PFSK-1 (cell line): ENCODE measurements around the gene DAB2IP.

Experiments
- FOXP2 ChIP-seq: optimal IDR thresholded peaks from 2 replicates; pipeline ENCODE3; 2011; ENCODE audit warnings: borderline replicate concordance, control low read depth, inconsistent platforms; ENCODE audit not compliant: insufficient read depth; ENCODE audit errors: extremely low read length, extremely low read depth
- POLR2AphosphoS5 ChIP-seq: IDR thresholded peaks from 2 replicates; pipeline ENCODE4 v1.6.1; 2012; ENCODE audit warnings: low read depth, mild to moderate bottlenecking, control low read depth, low read length, moderate library complexity
- SIN3A ChIP-seq: IDR thresholded peaks from 2 replicates; pipeline ENCODE4 v1.6.1; 2012; ENCODE audit warnings: mild to moderate bottlenecking, low read length, moderate library complexity, borderline replicate concordance; ENCODE audit not compliant: insufficient read depth
- TAF1 ChIP-seq: IDR thresholded peaks from 2 replicates; pipeline ENCODE4 v1.6.1; 2012; ENCODE audit warnings: low read length, control low read depth, borderline replicate concordance; ENCODE audit not compliant: insufficient read depth
- TF ChIP-seq, protein P1 (sequence below), 2 experiments: IDR thresholded peaks; 2 replicates each; pipeline versions ENCODE4 v1.6.1 to v1.8.0; 2011 to 2012; ENCODE audit warnings: low read depth in 2 of 2, low read length in 2 of 2, control low read depth in 1 of 2, inconsistent platforms in 1 of 2, mild to moderate bottlenecking in 1 of 2, moderate library complexity in 1 of 2; ENCODE audit not compliant: insufficient read depth in 1 of 2

The DAB2IP gene

DNA sequence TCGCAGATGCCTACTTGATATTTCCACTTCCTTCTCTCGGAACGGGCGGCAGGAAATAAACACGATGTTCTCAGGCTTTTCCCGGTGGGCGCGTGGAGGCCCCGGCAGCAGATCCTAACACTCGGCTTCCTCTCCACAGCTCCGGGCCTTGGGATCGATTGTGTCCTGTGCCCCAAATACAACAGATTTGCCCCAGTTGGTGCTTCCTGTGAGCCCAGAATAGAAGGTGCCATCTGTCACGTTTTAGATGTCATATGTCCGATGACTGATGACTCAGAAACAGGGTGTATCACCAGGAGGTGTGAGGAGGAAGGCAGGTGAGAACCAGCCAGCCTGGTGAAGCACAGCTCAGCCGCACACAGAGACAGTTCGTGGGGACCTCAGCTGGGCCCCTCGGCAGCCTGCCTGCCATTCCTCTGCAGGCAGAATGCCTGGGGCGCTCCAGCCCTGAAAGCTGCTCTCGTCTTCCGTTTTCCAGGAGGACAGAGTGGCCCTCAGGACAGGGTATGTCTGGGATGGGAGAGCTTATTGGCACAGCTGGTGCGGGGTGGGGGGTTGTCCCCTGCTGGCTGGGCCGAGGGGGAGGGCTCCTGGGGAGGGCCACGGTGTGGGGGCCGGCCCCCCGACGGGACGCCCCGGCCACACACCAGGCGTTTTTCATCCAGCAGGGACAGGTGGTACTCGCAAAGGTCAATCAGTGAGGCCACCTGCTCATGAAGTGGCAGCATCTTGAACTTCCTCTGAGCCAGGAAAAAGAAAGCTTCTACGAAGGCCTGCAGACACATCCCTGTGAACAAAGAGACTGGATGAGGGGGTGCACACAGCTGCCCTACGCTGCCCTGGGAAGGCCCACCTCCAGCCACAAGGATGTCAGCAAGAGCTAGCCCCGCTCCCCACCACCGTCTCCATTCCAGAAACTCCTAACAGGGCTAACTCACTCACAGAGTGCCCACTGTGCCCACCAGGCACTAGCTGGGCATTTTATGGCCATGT is 171.0 kb downstream of the DAB2IP start:
- TF ChIP-seq POLR2AphosphoS5 = no peak
- no peak for TF ChIP-seq TAF1
- no peak for TF ChIP-seq SIN3A

DNA sequence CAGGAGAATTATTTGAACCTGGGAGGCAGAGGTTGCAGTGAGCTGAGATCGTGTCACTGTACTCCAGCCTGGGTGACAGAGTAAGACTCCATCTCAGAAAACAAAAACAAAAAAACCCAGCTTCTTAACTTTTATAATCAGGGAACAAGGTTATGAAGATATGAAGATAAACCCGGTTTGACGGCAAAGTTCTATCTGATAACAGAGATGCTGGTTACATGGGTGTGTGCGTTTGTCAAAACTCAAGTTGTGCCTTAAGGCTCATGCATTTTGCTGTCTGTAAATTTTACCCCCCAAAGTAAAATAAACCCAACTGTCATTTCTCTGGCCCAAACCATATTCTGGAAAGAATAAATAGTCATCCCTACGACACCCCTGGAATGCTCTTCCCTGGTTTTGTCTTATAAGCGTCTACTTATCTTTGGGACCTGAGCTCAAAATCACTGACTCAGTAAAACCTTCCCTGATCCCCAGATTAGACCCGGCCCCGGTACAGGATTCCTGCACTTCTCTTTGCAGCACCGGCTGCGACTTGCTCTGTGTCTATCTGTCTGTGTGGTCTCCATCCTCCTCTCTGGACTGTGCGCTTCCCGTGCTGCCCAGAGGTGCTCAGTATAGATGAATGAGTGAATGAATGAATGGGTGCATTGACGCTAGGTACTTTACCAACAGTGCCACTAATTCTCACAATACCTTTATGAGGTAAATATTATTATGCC is 172.2 kb downstream of the DAB2IP start:
- TF ChIP-seq SIN3A = no peak
- TF ChIP-seq, protein P1, sequence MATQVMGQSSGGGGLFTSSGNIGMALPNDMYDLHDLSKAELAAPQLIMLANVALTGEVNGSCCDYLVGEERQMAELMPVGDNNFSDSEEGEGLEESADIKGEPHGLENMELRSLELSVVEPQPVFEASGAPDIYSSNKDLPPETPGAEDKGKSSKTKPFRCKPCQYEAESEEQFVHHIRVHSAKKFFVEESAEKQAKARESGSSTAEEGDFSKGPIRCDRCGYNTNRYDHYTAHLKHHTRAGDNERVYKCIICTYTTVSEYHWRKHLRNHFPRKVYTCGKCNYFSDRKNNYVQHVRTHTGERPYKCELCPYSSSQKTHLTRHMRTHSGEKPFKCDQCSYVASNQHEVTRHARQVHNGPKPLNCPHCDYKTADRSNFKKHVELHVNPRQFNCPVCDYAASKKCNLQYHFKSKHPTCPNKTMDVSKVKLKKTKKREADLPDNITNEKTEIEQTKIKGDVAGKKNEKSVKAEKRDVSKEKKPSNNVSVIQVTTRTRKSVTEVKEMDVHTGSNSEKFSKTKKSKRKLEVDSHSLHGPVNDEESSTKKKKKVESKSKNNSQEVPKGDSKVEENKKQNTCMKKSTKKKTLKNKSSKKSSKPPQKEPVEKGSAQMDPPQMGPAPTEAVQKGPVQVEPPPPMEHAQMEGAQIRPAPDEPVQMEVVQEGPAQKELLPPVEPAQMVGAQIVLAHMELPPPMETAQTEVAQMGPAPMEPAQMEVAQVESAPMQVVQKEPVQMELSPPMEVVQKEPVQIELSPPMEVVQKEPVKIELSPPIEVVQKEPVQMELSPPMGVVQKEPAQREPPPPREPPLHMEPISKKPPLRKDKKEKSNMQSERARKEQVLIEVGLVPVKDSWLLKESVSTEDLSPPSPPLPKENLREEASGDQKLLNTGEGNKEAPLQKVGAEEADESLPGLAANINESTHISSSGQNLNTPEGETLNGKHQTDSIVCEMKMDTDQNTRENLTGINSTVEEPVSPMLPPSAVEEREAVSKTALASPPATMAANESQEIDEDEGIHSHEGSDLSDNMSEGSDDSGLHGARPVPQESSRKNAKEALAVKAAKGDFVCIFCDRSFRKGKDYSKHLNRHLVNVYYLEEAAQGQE (IDR thresholded peaks at IDR 0.05; ENCODE audit: insufficient read depth in 1 of 2, low read depth in 2 of 2, low read length in 2 of 2) = no peak
- TF ChIP-seq TAF1 = no peak
- TF ChIP-seq POLR2AphosphoS5 = no peak
- no peak for TF ChIP-seq FOXP2

DNA sequence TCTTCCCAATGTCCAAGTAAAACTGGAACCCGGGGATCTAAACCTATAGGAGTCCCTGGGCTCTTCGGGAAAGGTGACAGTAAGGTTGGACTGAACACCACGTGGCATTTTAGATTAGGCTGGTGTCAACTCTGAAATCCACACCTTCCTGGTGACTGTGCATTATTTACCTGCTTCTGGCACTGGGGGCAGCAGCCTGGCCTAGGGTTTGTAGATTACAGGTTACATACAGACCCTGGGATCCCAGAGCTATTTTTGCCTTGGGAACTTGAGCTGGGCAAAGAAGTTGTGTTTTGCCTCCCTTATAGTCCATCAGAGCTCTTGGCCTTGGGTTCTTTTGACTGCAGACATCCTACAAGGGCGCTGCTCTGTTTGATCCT is 173.2 kb downstream of the DAB2IP start:
- TF ChIP-seq FOXP2 (no peak), TAF1 (no peak), SIN3A (no peak), POLR2AphosphoS5 (no peak)
- TF ChIP-seq, protein P1 (IDR thresholded peaks at IDR 0.05; ENCODE audit: insufficient read depth in 1 of 2, low read depth in 2 of 2, low read length in 2 of 2) = no peak

DNA sequence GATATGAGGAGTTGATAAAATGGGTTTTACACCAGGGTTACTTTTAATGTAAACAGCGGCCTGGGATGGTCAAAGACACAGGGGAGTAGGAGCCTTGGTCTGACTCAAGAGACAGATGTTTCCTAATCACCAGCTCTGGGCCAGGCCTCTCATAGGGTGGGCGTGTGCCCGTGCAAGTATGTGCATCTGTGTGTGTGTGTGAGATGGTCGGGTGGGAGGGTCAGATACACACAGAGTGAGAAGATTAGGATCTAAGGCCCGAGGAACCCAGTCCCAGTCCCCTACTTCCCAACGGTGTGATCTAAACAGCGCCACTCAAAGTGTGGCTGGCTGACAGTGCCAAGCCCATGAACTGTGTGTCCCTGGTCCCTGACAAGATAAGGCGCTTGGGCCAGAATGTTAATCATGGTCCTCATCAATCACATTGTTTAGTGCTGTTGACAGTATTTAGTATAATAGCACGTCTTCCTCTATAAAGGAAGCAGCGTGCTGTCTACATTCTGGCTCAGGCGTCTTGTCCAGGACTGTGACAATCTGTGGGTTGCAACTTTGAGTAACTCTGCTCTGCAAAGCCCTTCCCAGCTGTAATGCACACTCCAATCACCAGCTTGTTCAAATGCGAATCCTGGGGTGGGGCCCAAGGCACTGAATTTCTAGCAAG is 173.7 kb downstream of the DAB2IP start:
- TF ChIP-seq TAF1 = no peak
- TF ChIP-seq, protein P1 (IDR thresholded peaks at IDR 0.05; ENCODE audit: insufficient read depth in 1 of 2, low read depth in 2 of 2, low read length in 2 of 2) = no peak
- no peak for TF ChIP-seq FOXP2
- TF ChIP-seq SIN3A = no peak
- TF ChIP-seq POLR2AphosphoS5 = no peak

- no peak for TF ChIP-seq TAF1
- no peak for TF ChIP-seq POLR2AphosphoS5
- no peak for TF ChIP-seq FOXP2
- TF ChIP-seq, protein P1 (IDR thresholded peaks at IDR 0.05; ENCODE audit: insufficient read depth in 1 of 2, low read depth in 2 of 2, low read length in 2 of 2) = no peak
- no peak for TF ChIP-seq SIN3A
Observed at GRCh38 chr9:121826711-121827110, 175.3 kb downstream of the DAB2IP start.
